IPS-20b (cell line): ENCODE data around the gene WIPF2.
A peak's percentile ranks its signal among the peaks of the same experiment; 100 is the strongest.

Source experiments
- H3K27ac ChIP-seq: one replicate; pipeline ENCODE4 v1.5.1; 2013; ENCODE audit warnings: low read length
- H3K27me3 ChIP-seq: 2 replicates; pipeline ENCODE4 v1.6.1; 2013; ENCODE audit warnings: mild to moderate bottlenecking, low read length, inconsistent platforms; ENCODE audit not compliant: insufficient read depth
- H3K36me3 ChIP-seq: 2 replicates; pipeline ENCODE4 v1.6.1; 2013; ENCODE audit warnings: low read depth, mild to moderate bottlenecking, inconsistent platforms, low read length, moderate library complexity; ENCODE audit not compliant: insufficient read depth
- H3K4me1 ChIP-seq: 2 replicates; pipeline ENCODE4 v1.6.1; 2013; ENCODE audit warnings: mild to moderate bottlenecking, control low read depth, inconsistent platforms, low read length, moderate library complexity; ENCODE audit not compliant: insufficient read depth
- H3K4me3 ChIP-seq: 2 replicates; pipeline ENCODE4 v1.5.1; 2013; ENCODE audit warnings: mild to moderate bottlenecking, low read length, inconsistent platforms
- H3K9ac ChIP-seq: 2 replicates; pipeline ENCODE4 v1.6.1; 2013; ENCODE audit warnings: low read depth, mild to moderate bottlenecking, inconsistent platforms, low read length, moderate library complexity
- H3K9me3 ChIP-seq: 2 replicates; pipeline ENCODE4 v1.6.1; 2013; ENCODE audit warnings: mild to moderate bottlenecking, low read depth, low read length, inconsistent platforms; ENCODE audit not compliant: insufficient read depth

WIPF2 gene

GRCh38 chr17:40218740-40219593 is at the start of gene WIPF2:
TSS of gene WIPF2 (plus strand) at chr17:40219304. CDS start at chr17:40256460, 37,156 bp downstream.
- no peaks in the 10 kb centered on the region for H3K4me1 ChIP-seq
- peak within 1 kb of the TSS; percentile 80; the same call in 1 of the 2 replicates for H3K9ac ChIP-seq
- no peaks in the 10 kb centered on the region for H3K36me3 ChIP-seq
- H3K27me3 ChIP-seq, result no peaks in the 10 kb centered on the region
- H3K27ac ChIP-seq, result peak within 1 kb of the TSS; percentile 42
- no peaks in the 10 kb centered on the region for H3K9me3 ChIP-seq
- peak within 1 kb of the TSS; percentile 88 for H3K4me3 ChIP-seq

- Histone ChIP-seq H3K9ac (no peak overlapping the region), H3K27ac (no peak overlapping the region), H3K9me3 (no peaks in the 10 kb centered on the region), H3K4me1 (no peaks in the 10 kb centered on the region), H3K4me3 (no peak overlapping the region), H3K36me3 (peaks cover 95% of the 10 kb centered on the region), H3K27me3 (no peaks in the 10 kb centered on the region)
Measured at GRCh38 chr17:40170325-40170724, 48.8 kb upstream of the WIPF2 start.

- H3K4me1 ChIP-seq, result peaks cover 3% of the 10 kb centered on the region; the same call in 1 of the 2 replicates
- no peak overlapping the region for H3K27ac ChIP-seq
- H3K9ac ChIP-seq, result no peak overlapping the region
- no peaks in the 10 kb centered on the region for H3K27me3 ChIP-seq
- H3K36me3 ChIP-seq, result peaks cover 89% of the 10 kb centered on the region
- no peak overlapping the region for H3K4me3 ChIP-seq
- H3K9me3 ChIP-seq, result no peaks in the 10 kb centered on the region
Measured at GRCh38 chr17:40171750-40172149, 47.4 kb upstream of the WIPF2 start.

- Histone ChIP-seq H3K9me3 (no peaks in the 10 kb centered on the region), H3K27me3 (no peaks in the 10 kb centered on the region), H3K36me3 (peaks cover 74% of the 10 kb centered on the region), H3K27ac (no peak overlapping the region), H3K4me1 (peaks cover 6% of the 10 kb centered on the region; the same call in 1 of the 2 replicates), H3K4me3 (no peak overlapping the region), H3K9ac (no peak overlapping the region)
Measured at GRCh38 chr17:40173091-40173777, 45.9 kb upstream of the WIPF2 start.

- Histone ChIP-seq H3K4me1 (peaks cover 6% of the 10 kb centered on the region; the same call in 1 of the 2 replicates), H3K4me3 (no peak overlapping the region), H3K27ac (no peak overlapping the region), H3K27me3 (no peaks in the 10 kb centered on the region), H3K9me3 (no peaks in the 10 kb centered on the region), H3K9ac (no peak overlapping the region), H3K36me3 (peaks cover 69% of the 10 kb centered on the region)
Measured at GRCh38 chr17:40173778-40174135, 45.3 kb upstream of the WIPF2 start.

GRCh38 chr17:40174514-40174913 is 44.6 kb upstream of the WIPF2 start:
- no peaks in the 10 kb centered on the region for H3K27me3 ChIP-seq
- no peaks in the 10 kb centered on the region for H3K9me3 ChIP-seq
- H3K36me3 ChIP-seq, result peaks cover 61% of the 10 kb centered on the region
- H3K4me1 ChIP-seq, result peaks cover 6% of the 10 kb centered on the region; the same call in 1 of the 2 replicates
- no peak overlapping the region for H3K27ac ChIP-seq
- no peak overlapping the region for H3K4me3 ChIP-seq
- H3K9ac ChIP-seq, result no peak overlapping the region

GRCh38 chr17:40175928-40176753 is 43.0 kb upstream of the WIPF2 start:
- H3K4me3 ChIP-seq, result no peak overlapping the region
- H3K36me3 ChIP-seq, result peaks cover 46% of the 10 kb centered on the region
- H3K9ac ChIP-seq, result no peak overlapping the region
- H3K9me3 ChIP-seq, result no peaks in the 10 kb centered on the region
- no peak overlapping the region for H3K27ac ChIP-seq
- H3K4me1 ChIP-seq, result peaks cover 6% of the 10 kb centered on the region; the same call in 1 of the 2 replicates
- no peaks in the 10 kb centered on the region for H3K27me3 ChIP-seq

GRCh38 chr17:40176754-40177110 is 42.4 kb upstream of the WIPF2 start:
- H3K4me3 ChIP-seq, result peak overlapping the region; percentile 39; the same call in 1 of the 2 replicates
- no peak overlapping the region for H3K27ac ChIP-seq

GRCh38 chr17:40177275-40177874 is 41.7 kb upstream of the WIPF2 start, which contains the start of gene RAPGEFL1:
TSS of gene RAPGEFL1 (plus strand) at chr17:40177470. CDS start at chr17:40177862, 392 bp downstream.
- Histone ChIP-seq H3K27me3 (no peaks in the 10 kb centered on the region), H3K9me3 (no peaks in the 10 kb centered on the region), H3K4me1 (peaks cover 6% of the 10 kb centered on the region; the same call in 1 of the 2 replicates), H3K27ac (no peak within 1 kb of the TSS), H3K4me3 (peak within 1 kb of the TSS; percentile 64), H3K9ac (peak within 1 kb of the TSS; percentile 30; the same call in 1 of the 2 replicates), H3K36me3 (peaks cover 37% of the 10 kb centered on the region)

More at GRCh38 chr17:40176754-40177110, 42.4 kb upstream of the WIPF2 start:
- H3K4me1 ChIP-seq, result peaks cover 6% of the 10 kb centered on the region; the same call in 1 of the 2 replicates
- H3K9me3 ChIP-seq, result no peaks in the 10 kb centered on the region
- H3K27me3 ChIP-seq, result no peaks in the 10 kb centered on the region
- H3K36me3 ChIP-seq, result peaks cover 43% of the 10 kb centered on the region
- H3K9ac ChIP-seq, result peak overlapping the region; percentile 30; the same call in 1 of the 2 replicates

- Histone ChIP-seq H3K27me3 (no peaks in the 10 kb centered on the region), H3K27ac (no peak overlapping the region), H3K36me3 (peaks cover 30% of the 10 kb centered on the region), H3K9ac (no peak overlapping the region; the same call in 1 of the 2 replicates), H3K4me3 (peak overlapping the region; percentile 64), H3K9me3 (no peaks in the 10 kb centered on the region), H3K4me1 (peaks cover 6% of the 10 kb centered on the region; the same call in 1 of the 2 replicates)
Measured at GRCh38 chr17:40178021-40178601, 41.0 kb upstream of the WIPF2 start.
